ENCODE results near the gene MANSC4. TPM values are rescaled to one million over a fixed set of nuclear protein-coding genes. Genes with fewer than 3 reads are reported as not detected.

MANSC4 gene
- total RNA-seq, 4 donors from 2014 or later: 0.78 to 1.5 TPM; not detected in 2

- peaks cover 0 to 10% (median 3%) of the 10 kb centered on the region in 4 donors for H3K4me1 ChIP-seq
- H3K4me3 ChIP-seq: no peak overlapping the region
- H3K27me3 ChIP-seq: no peaks in the 10 kb centered on the region
- H3K9me3 ChIP-seq: no peaks in the 10 kb centered on the region
- TF ChIP-seq POLR2A (IDR thresholded peaks at IDR 0.05): no peak
- TF ChIP-seq CTCF (IDR thresholded peaks at IDR 0.05): no peak
- TF ChIP-seq EP300 (IDR thresholded peaks at IDR 0.05): no peak
- 85% methylated on average over 4 of the region's 4 CpGs for WGBS, 2 donors
- no peak overlapping the region for H3K27ac ChIP-seq
- H3K36me3 ChIP-seq: no peaks in the 10 kb centered on the region
- DNase-seq (ENCODE audit: low spot score in 2 of 2): no peak
Observed at GRCh38 chr12:27817766-27818165, 37.7 kb upstream of the MANSC4 start.

- Histone ChIP-seq H3K4me1 (no peaks in the 10 kb centered on the region), H3K9me3 (no peaks in the 10 kb centered on the region), H3K27ac (no peak overlapping the region), H3K36me3 (no peaks in the 10 kb centered on the region), H3K4me3 (no peak overlapping the region), H3K27me3 (no peaks in the 10 kb centered on the region)
- DNase-seq (ENCODE audit: low spot score in 2 of 2): no peak
- 42 to 47% methylated on average over 3 of the region's 3 CpGs for WGBS, 2 donors
- TF ChIP-seq POLR2A (IDR thresholded peaks at IDR 0.05): no peak
- TF ChIP-seq EP300 (IDR thresholded peaks at IDR 0.05): no peak
- no peak for TF ChIP-seq CTCF (IDR thresholded peaks at IDR 0.05)
Observed at GRCh38 chr12:27814851-27815591, 35.0 kb upstream of the MANSC4 start.

GRCh38 chr12:27814411-27814810 is 34.4 kb upstream of the MANSC4 start:
- no peak for DNase-seq (ENCODE audit: low spot score in 2 of 2)
- Histone ChIP-seq H3K4me3 (no peak overlapping the region), H3K27ac (no peak overlapping the region), H3K27me3 (no peaks in the 10 kb centered on the region), H3K4me1 (no peaks in the 10 kb centered on the region), H3K36me3 (no peaks in the 10 kb centered on the region), H3K9me3 (no peaks in the 10 kb centered on the region)
- 48 to 70% methylated on average over 2 of the region's 2 CpGs for WGBS, 2 donors
- no peak for TF ChIP-seq POLR2A (IDR thresholded peaks at IDR 0.05)
- TF ChIP-seq EP300 (IDR thresholded peaks at IDR 0.05): no peak

- no peaks in the 10 kb centered on the region for H3K4me1 ChIP-seq
- H3K9me3 ChIP-seq: no peaks in the 10 kb centered on the region
- H3K36me3 ChIP-seq: no peaks in the 10 kb centered on the region
- no peak for DNase-seq (ENCODE audit: low spot score in 2 of 2)
- WGBS, 2 donors: 78 to 80% methylated on average over 6 of the region's 6 CpGs
- no peak overlapping the region for H3K4me3 ChIP-seq
- no peak overlapping the region for H3K27ac ChIP-seq
- H3K27me3 ChIP-seq: no peaks in the 10 kb centered on the region
- TF ChIP-seq EP300 (IDR thresholded peaks at IDR 0.05) (no peak), CTCF (IDR thresholded peaks at IDR 0.05) (no peak), POLR2A (IDR thresholded peaks at IDR 0.05) (no peak)
Observed at GRCh38 chr12:27812502-27812901, 32.5 kb upstream of the MANSC4 start.

- Histone ChIP-seq H3K9me3 (no peaks in the 10 kb centered on the region), H3K27me3 (no peaks in the 10 kb centered on the region), H3K36me3 (no peaks in the 10 kb centered on the region), H3K4me1 (no peaks in the 10 kb centered on the region), H3K27ac (no peak overlapping the region), H3K4me3 (no peak overlapping the region)
- WGBS, 2 donors: 40 to 54% methylated on average over 4 of the region's 4 CpGs
- no peak for DNase-seq (ENCODE audit: low spot score in 2 of 2)
- TF ChIP-seq POLR2A (IDR thresholded peaks at IDR 0.05): no peak
- TF ChIP-seq CTCF (IDR thresholded peaks at IDR 0.05): no peak
- no peak for TF ChIP-seq EP300 (IDR thresholded peaks at IDR 0.05)
Observed at GRCh38 chr12:27810756-27811155, 30.7 kb upstream of the MANSC4 start.
